Right renal cortex interstitium (tissue), 3 donors: Measurements from ENCODE around the gene E4F1. TPM values are rescaled to one million over a fixed set of nuclear protein-coding genes. Genes with fewer than 3 reads are reported as not detected.

ENCODE experiments used
- DNase-seq, 3 donors: peaks; one replicate each; pipeline ENCODE4 v3.0.0-alpha.2; 2013; ENCODE audit warnings: low read depth in 3 of 3, low spot score in 2 of 3
- polyA plus RNA-seq, 3 donors: library from polyadenylated mRNA; unstranded; fragments of 120-200 nt; gene quantifications; one replicate each; pipeline ENCODE4 v1.2.1, GENCODE V29; 2013; ENCODE audit not compliant: insufficient read length in 3 of 3

Gene E4F1
- 10 to 100 TPM; 13.2 to 14.3 (median 13.6) TPM for polyA plus RNA-seq

GRCh38 chr16:2223221-2223941, at the start of gene E4F1:
TSS of gene E4F1 (plus strand) at chr16:2223591. CDS start at chr16:2223614, 23 bp downstream.
- DNase-seq = peak; percentile 88 to 98 (median 94)

GRCh38 chr16:2173916-2174315, 49.5 kb upstream of the E4F1 start:
- DNase-seq = no peak

GRCh38 chr16:2174396-2175131, 48.8 kb upstream of the E4F1 start:
- DNase-seq = no peak

GRCh38 chr16:2175454-2175853, 47.9 kb upstream of the E4F1 start:
- no peak for DNase-seq

GRCh38 chr16:2176047-2176446, 47.3 kb upstream of the E4F1 start:
- DNase-seq = no peak

- DNase-seq = no peak
Observed at GRCh38 chr16:2177101-2177500, 46.3 kb upstream of the E4F1 start.

GRCh38 chr16:2177561-2177960, 45.8 kb upstream of the E4F1 start:
- no peak for DNase-seq

GRCh38 chr16:2178321-2179106, 44.9 kb upstream of the E4F1 start:
- no peak for DNase-seq

GRCh38 chr16:2179107-2179501, 44.3 kb upstream of the E4F1 start:
- no peak for DNase-seq

- DNase-seq = no peak
Observed at GRCh38 chr16:2179576-2179975, 43.8 kb upstream of the E4F1 start.

GRCh38 chr16:2180461-2180860, 42.9 kb upstream of the E4F1 start:
- DNase-seq = no peak

- DNase-seq = no peak
Observed at GRCh38 chr16:2180962-2181923, 42.1 kb upstream of the E4F1 start.

- DNase-seq = no peak
Observed at GRCh38 chr16:2181952-2182351, 41.4 kb upstream of the E4F1 start.

- no peak for DNase-seq
Observed at GRCh38 chr16:2183671-2184070, 39.7 kb upstream of the E4F1 start.

- no peak for DNase-seq
Observed at GRCh38 chr16:2184346-2184745, 39.0 kb upstream of the E4F1 start.

- no peak for DNase-seq
Observed at GRCh38 chr16:2184962-2185361, 38.4 kb upstream of the E4F1 start.

GRCh38 chr16:2186064-2186463, 37.3 kb upstream of the E4F1 start:
- no peak for DNase-seq

- no peak for DNase-seq
Observed at GRCh38 chr16:2186505-2186904, 36.9 kb upstream of the E4F1 start.

GRCh38 chr16:2187212-2187611, 36.2 kb upstream of the E4F1 start:
- DNase-seq = no peak

GRCh38 chr16:2188395-2188794, 35.0 kb upstream of the E4F1 start:
- DNase-seq = no peak
